Activated T-helper 1 cell treated with anti-CD3 and anti-CD28 coated beads, Interleukin-2, amount 50 U/mL, for 16 hours (primary cell): ENCODE results near the gene RPGR.

Experiments used
- DNase-seq, 2 donors: peaks; one replicate each; pipeline ENCODE4 v3.0.0-alpha.2; 2020; ENCODE audit warnings: low read depth in 1 of 2, low spot score in 1 of 2

RPGR gene

DNA sequence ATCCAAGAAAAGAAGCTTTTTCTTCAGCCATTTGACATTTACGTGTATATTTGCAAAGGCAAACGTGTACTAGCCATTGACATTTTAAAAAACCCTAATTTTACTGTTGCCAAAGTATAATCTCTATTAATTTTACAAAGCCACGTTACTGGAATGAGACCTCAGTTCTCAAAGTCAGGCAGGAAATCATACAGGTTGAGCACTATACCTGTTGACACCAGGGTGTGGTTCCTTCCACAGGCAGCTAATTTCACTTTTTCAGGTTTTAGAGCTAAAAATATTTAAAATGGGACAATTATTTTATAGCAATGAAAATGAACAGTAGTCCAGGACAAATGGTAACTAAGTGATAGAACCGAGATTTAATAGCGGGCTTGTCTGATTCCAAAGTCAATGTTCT, 6.5 kb downstream of the RPGR start:
- DNase-seq: no peak

- no peak for DNase-seq
Measured at GRCh38 chrX:38318606-38319005, 8.7 kb downstream of the RPGR start.

GRCh38 chrX:38318196-38318595, 9.1 kb downstream of the RPGR start:
- DNase-seq: no peak

- DNase-seq: no peak
Measured at GRCh38 chrX:38315186-38315585, 12.1 kb downstream of the RPGR start.

DNA sequence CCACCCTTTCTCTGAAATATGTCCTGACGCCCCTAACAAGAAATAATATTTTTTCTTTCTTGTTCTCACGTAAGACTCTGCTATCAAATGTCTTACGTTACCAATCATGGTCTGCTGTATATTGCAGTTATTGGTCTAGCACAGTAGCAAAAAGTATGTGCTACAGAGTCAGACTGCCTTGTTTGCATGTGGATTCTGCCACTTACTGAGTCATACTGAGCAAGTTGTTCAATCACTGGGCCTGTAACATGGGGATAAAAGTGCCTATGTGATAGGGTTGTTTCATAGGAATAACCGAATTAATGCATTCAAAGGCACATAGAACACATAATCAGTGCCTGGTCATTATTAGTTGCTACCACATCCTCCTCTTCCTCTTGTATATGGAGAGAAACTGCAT, 14.1 kb downstream of the RPGR start:
- DNase-seq: no peak

DNA sequence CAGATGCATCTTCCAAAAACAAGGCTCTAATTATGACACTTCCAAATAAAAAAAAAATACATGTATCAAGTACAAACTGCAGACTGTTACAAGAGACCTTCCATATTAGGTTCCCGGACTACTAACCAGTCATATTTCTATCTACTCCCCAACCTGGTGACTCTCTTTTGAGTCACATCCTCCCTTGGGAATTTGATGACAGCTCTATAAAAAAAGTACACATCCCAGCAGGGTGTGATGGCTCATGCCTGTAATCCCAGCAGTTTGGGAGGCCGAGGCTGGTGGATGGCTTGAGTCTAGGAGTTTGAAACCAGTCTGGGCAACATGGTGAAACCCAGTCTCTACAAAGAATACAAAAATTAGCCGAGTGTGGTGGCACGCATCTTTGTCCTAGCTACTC, 14.9 kb downstream of the RPGR start:
- DNase-seq: no peak

GRCh38 chrX:38311743-38312142, 15.6 kb downstream of the RPGR start:
- no peak for DNase-seq

DNA sequence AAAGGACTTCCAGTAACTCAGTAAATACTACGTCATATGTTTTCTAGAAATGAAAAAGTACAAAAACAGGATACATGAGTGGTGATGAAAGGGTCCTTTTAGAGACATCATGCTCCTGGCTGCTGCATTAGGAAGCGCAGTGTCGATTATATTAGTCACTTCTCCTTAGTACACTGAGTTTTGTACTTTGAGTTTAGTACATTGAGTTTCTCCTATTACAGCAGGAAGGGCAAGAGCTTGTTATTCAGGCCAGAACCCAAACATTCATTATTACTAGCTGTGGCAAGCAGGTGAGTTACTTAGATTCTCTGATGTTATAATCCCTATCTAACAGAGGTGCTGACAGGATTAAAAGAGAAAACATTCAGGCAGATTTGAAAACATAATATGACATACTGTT, 21.3 kb downstream of the RPGR start:
- no peak for DNase-seq

DNA sequence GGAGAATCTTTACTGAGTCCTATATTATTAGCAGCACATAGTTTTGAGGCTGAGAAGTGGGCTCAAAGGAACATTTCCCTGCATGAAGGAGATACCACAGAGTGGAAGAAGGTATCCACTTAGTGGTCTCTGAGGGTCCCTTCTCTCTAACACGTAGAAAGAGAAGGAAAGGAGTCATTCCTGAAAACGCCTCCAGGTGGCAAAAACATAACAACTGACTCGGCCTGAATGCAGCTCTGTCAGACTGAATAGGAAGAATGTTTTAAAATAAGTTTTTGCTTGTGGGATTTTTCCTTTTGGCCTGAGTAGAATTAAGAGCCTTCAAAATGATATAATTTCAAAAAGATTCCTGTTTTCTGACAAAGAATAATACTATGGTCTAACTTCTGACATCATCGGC, 23.3 kb downstream of the RPGR start:
- DNase-seq: no peak

DNA sequence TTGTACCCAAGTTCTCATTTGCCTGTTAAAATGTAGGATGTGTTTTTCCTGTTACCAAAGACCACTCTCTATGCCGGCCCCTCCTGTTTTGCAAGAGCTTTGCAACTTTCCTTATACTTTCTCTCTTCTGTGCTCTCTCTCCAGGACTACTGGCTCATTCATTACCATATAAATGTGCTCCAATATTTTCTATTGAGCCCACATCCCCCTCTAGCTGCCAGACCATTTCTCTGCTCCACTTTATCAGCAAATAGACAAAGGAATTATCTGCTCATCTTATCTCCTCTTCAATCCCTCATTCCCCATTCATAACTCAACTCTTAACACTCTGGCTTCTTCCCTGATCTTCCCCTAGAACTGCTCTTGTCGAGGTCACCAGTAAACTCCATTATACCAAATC, 33.6 kb downstream of the RPGR start:
- no peak for DNase-seq

GRCh38 chrX:38287674-38288073, 39.6 kb downstream of the RPGR start:
- no peak for DNase-seq

GRCh38 chrX:38285649-38286048, 41.7 kb downstream of the RPGR start:
- DNase-seq: no peak

DNA sequence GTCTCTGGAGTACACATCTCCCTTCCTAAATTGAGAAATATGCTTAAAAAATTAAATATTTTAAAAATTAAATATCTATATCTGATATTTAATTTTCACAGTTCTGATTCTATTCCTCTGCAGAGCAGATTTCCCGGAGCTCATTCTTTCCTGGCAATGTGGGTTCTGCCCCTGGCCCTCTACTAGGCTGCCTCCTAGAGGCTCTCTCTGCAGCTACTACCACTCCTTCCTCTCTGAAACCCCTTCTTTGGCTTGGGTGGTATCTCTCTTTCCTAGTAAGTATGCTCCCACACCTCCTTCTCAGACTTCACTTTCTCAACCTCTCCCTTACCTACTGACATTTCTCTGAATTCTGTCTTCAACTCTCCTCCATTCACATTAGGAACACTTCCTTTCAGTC, 45.3 kb downstream of the RPGR start:
- no peak for DNase-seq

DNA sequence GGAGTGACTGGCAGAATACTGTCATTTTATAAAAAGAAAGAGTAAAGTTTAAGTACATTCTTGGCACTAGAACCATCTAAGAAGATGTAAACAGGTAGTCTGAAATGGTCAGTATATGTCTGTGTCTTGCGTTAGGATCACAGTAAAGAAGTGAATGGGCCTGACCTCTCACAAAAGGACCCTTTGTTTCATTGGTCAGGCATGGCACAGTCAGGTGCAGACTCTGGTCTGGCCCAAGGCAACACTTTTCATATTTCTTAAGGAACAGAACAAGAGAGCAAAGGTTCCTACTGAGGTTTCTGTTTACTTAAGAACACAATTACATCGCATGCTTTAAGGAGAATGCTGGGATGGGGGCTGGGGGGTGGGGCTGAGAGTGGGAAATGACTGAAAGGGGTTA, 48.1 kb downstream of the RPGR start:
- DNase-seq: no peak

DNA sequence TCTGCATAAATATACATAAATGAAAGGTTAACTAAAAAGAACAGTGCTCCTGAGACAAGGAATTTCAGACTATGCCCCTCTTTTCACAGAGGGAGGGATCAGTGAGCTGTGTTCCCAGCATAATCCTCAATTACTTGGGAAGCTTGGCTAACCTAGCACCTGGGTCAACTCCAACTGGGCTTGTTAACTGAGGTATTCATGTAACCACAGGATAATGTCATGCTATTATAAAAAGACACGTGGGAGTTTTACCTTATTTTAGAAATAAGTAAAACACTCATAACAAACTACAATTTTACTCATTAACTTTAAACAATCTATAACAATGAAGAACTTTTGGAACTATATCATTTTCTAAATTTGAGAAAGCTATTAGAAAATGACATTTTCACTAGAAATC, 48.6 kb downstream of the RPGR start:
- DNase-seq: no peak

GRCh38 chrX:38277802-38278201, 49.5 kb downstream of the RPGR start:
- no peak for DNase-seq

- no peak for DNase-seq
Measured at GRCh38 chrX:38277136-38277535, 50.2 kb downstream of the RPGR start.

DNA sequence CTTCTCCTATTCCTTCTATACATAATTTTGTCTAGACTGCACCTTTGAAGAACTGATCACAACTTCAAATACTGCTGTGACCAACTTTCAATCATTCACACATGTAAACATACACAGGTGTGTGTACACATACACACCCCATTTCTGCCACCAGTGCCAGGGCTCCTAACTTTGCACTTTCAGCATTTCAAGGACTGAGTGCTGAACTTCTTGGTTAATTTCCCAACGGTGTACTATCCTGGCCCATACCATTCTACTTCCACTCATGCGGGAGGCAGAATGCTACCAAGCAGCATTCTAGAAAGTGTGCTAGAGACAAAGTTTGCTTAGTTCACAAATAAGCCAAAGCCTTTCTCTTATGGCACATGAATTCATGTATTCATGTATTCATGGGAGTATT, 51.2 kb downstream of the RPGR start:
- DNase-seq: no peak

DNA sequence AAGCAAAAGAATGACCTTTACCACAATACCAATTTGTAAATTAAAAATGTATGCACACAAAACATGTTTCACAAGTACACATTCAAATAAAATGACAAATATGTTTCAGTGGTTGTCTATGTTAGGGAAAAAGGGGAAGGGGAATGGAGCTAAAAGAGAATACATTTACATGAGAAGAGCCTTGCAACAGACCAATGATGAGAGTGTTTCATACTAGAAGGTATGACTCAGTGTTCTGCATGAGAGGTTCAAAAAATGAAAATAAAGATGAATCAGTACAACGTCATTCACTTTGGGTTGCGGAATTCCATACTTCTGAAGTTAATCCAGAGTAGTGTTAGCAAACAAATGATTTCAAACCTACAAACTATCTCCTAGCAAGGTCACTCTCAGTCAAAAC, 51.7 kb downstream of the RPGR start:
- no peak for DNase-seq

DNA sequence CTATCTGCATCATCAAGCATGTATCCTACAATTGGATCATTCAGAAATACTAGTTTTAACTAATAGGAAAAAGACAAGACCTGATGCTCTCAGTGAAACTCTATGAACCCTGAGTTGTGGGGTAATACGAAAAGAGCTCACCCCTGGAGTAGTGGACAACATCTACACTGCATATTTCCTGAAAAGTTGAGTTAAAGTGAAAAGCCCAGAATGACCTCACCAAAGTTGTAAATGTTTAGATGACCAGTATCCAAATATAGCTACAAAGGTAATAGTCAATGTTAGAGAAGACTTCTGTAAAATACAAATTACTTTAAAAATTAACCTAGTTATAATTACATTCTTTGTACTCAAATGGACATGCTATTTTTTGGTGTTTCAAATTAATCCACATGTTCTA, 53.9 kb downstream of the RPGR start:
- DNase-seq: no peak

DNA sequence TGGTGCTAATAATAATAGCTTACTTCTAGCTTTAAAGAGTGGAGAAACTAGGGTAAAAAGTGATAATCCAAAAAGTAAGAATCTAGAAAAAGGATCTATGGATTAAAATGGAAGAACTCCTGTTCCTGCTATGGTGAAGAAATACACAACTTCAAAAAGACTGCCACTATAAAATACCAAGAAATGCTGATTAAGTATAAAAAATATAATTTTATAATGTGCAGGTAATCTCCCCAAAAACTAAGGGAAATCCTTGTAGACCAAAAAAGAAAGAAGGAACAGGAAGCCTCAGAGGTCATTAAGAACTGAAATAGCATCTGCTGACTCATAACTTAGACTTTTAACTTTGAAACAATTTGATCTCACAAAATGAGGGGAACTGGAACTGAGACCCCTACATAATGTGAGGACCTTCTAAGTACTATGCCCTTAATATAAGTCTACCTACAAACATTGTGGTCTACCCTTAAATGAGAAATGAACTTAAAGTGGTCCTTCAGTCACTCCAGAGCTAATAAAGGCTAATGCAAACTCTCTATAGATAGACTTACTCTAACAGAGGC, 56.1 kb downstream of the RPGR start:
- DNase-seq: no peak

DNA sequence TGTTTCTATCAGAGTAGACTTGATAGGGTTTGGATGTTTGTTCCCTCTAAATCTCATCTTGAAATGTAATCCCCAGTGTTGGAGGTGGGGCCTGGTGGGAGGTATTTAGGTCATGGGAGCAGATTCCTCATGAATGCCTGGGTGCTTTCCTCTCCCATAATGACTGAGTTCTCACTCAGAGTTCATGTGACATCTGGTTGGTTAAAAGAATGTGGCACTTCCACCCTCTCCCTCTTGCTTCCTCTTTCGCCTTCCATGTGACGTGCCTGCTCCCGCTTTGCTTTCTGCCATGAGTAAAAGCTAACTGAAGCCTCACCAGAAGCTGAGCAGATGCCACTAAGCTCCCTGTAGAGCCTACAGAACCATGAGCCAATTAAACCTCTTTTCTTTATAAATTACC, 59.3 kb downstream of the RPGR start:
- DNase-seq: no peak

- no peak for DNase-seq
Measured at GRCh38 chrX:38262715-38263620, 64.3 kb downstream of the RPGR start.
